Esophagus muscularis mucosa (tissue), 4 donors: ENCODE measurements around the gene BEST2. TPM values are rescaled to one million over a fixed set of nuclear protein-coding genes. Genes with fewer than 3 reads are reported as not detected.
"Not testable (repeated sequence)": the region's sequence is repeated elsewhere in the genome, so short reads cannot be mapped to it uniquely, and the experiment has no call there.

ENCODE experiments used
- DNase-seq: peaks from one replicate; pipeline ENCODE4 v3.0.0-alpha.2; 2017; ENCODE audit errors: extremely low spot score
- H3K27ac ChIP-seq, 4 donors: fragments of 200-600 bp; sonication (generic); replicated peaks in 1 of 4; 1 replicate in 3 of 4; 2 replicates in 1 of 4; pipeline ENCODE4 v1.5.1; 2016 to 2019; ENCODE audit warnings: mild to moderate bottlenecking in 1 of 4
- H3K27me3 ChIP-seq, 4 donors: fragments of 200-600 bp; sonication (generic); one replicate each; pipeline versions ENCODE4 v1.5.1 to v1.6.0; 2016 to 2019
- H3K36me3 ChIP-seq, 4 donors: fragments of 200-600 bp; sonication (generic); one replicate each; pipeline ENCODE4 v1.5.1; 2016 to 2019
- H3K4me1 ChIP-seq, 4 donors: fragments of 200-600 bp; sonication (generic); one replicate each; pipeline ENCODE4 v1.5.1; 2016 to 2019
- H3K4me3 ChIP-seq, 4 donors: fragments of 200-600 bp; sonication (generic); 1 replicate in 2 of 4; 2 replicates in 2 of 4; pipeline ENCODE4 v1.5.1; 2016 to 2019; ENCODE audit warnings: mild to moderate bottlenecking in 4 of 4, moderate library complexity in 1 of 4
- H3K9me3 ChIP-seq, 4 donors: fragments of 200-600 bp; sonication (generic); 1 replicate in 3 of 4; 2 replicates in 1 of 4; pipeline ENCODE4 v1.5.1; 2016 to 2019
- EP300 ChIP-seq: sonication (generic); formaldehyde crosslinking; IDR thresholded peaks from one replicate; pipeline ENCODE4 v1.6.1; 2017; ENCODE audit warnings: antibody characterized with exemption
- POLR2A ChIP-seq: fragments of 450-650 bp; IDR thresholded peaks from one replicate; pipeline ENCODE4 v1.6.1; 2017; ENCODE audit warnings: antibody characterized with exemption, moderate library complexity, mild to moderate bottlenecking, low read depth
- POLR2AphosphoS5 ChIP-seq, 2 donors: sonication (generic); formaldehyde crosslinking; IDR thresholded peaks; one replicate each; pipeline ENCODE4 v1.6.1; 2017; ENCODE audit warnings: antibody characterized with exemption in 2 of 2
- WGBS: methylation state at CpG from one replicate; pipeline ENCODE4 v1.1.5; 2018; 5-methylcytosine and 5-hydroxymethylcytosine counted together
- intact Hi-C: fragments of 100-400 bp; cut with DNase I; formaldehyde crosslinking; loops from one replicate; pipeline ENCODE4 v1.15.1; 2023
- total RNA-seq, 4 donors: library from RNA; depleted of rRNA; stranded (reverse); fragments of >200 nt; gene quantifications; one replicate each; pipeline versions ENCODE4 v1.1.0 to v1.2.1, GENCODE V29; 2016
- TF ChIP-seq, protein P1 (sequence below), 3 experiments: fragments of 200-600 bp in 2 of 3; fragments of 450-650 bp in 1 of 3; sonication (generic) in 2 of 3; IDR thresholded peaks; one replicate each; pipeline ENCODE4 v1.5.1; 2017 to 2019; ENCODE audit warnings: antibody characterized with exemption in 3 of 3, mild to moderate bottlenecking in 2 of 3, moderate library complexity in 1 of 3

The BEST2 gene
- total RNA-seq, 4 donors from 2014 or later = not detected

GRCh38 chr19:12797141-12797587 lies 45.6 kb downstream of the BEST2 start:
- Histone ChIP-seq H3K9me3 (no peaks in the 10 kb centered on the region), H3K27me3 (no peaks in the 10 kb centered on the region), H3K27ac (peak overlapping the region in 3 of 4 donors; percentile 70 to 99 (median 97)), H3K4me1 (peaks cover 30 to 50% (median 44%) of the 10 kb centered on the region in 4 donors), H3K36me3 (peaks cover 6 to 41% (median 26%) of the 10 kb centered on the region in 4 donors), H3K4me3 (no peak overlapping the region)
- 90% methylated on average over 6 of the region's 6 CpGs for WGBS
- intact Hi-C loops = loop anchor here (5.0 kb wide), 1 partner anchor 35 kb away; no protein-coding TSS in a partner anchor
- TF ChIP-seq, protein P1, sequence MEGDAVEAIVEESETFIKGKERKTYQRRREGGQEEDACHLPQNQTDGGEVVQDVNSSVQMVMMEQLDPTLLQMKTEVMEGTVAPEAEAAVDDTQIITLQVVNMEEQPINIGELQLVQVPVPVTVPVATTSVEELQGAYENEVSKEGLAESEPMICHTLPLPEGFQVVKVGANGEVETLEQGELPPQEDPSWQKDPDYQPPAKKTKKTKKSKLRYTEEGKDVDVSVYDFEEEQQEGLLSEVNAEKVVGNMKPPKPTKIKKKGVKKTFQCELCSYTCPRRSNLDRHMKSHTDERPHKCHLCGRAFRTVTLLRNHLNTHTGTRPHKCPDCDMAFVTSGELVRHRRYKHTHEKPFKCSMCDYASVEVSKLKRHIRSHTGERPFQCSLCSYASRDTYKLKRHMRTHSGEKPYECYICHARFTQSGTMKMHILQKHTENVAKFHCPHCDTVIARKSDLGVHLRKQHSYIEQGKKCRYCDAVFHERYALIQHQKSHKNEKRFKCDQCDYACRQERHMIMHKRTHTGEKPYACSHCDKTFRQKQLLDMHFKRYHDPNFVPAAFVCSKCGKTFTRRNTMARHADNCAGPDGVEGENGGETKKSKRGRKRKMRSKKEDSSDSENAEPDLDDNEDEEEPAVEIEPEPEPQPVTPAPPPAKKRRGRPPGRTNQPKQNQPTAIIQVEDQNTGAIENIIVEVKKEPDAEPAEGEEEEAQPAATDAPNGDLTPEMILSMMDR (IDR thresholded peaks at IDR 0.05) = no peak
- DNase-seq = no peak

DNA sequence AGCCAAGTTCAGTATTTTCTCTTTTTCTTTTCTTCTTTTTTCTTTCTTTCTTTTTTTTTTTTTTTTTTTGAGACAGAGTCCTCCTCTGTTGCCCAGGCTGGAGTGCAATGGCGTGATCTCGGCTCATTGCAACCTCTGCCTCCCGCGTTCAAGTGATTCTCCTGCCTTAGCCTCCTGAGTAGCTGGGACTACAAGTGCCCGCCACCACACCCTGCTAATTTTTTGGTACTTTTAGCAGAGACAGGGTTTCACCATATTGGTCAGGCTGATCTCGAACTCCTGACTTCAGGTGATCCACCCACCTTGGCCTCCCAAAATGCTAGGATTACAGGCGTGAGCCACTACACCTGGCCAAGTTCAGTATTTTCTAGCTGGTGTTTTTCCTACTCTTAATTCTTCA lies 46.0 kb downstream of the BEST2 start:
- not testable (repeated sequence) for DNase-seq, H3K27me3 ChIP-seq, H3K9me3 ChIP-seq, H3K4me3 ChIP-seq, H3K27ac ChIP-seq
- peaks cover 35 to 55% (median 49%) of the 10 kb centered on the region in 4 donors for H3K4me1 ChIP-seq
- H3K36me3 ChIP-seq = peaks cover 6 to 37% (median 26%) of the 10 kb centered on the region in 4 donors
- 91% methylated on average over 7 of the region's 7 CpGs for WGBS
- intact Hi-C loops = loop anchor here (5.0 kb wide), 1 partner anchor 35 kb away; no protein-coding TSS in a partner anchor

- Histone ChIP-seq H3K27me3 (no peaks in the 10 kb centered on the region), H3K4me3 (peak overlapping the region in 1 of 4 donors; percentile 85), H3K27ac (peak overlapping the region in 2 of 4 donors; percentile 83 to 89), H3K4me1 (peaks cover 30 to 46% (median 40%) of the 10 kb centered on the region in 4 donors), H3K9me3 (no peaks in the 10 kb centered on the region), H3K36me3 (peaks cover 6 to 34% (median 26%) of the 10 kb centered on the region in 4 donors)
- intact Hi-C loops = loop anchor here (5.0 kb wide), 1 partner anchor 38 kb away; no protein-coding TSS in a partner anchor
- WGBS = 87% methylated on average over 16 of the region's 18 CpGs
- no peak for TF ChIP-seq POLR2AphosphoS5 (IDR thresholded peaks at IDR 0.05)
- TF ChIP-seq POLR2A = no peak
- TF ChIP-seq, protein P1 (IDR thresholded peaks at IDR 0.05) = no peak
- TF ChIP-seq EP300 = no peak
- no peak for DNase-seq
Measured at GRCh38 chr19:12799742-12800465, 48.3 kb downstream of the BEST2 start.

DNA sequence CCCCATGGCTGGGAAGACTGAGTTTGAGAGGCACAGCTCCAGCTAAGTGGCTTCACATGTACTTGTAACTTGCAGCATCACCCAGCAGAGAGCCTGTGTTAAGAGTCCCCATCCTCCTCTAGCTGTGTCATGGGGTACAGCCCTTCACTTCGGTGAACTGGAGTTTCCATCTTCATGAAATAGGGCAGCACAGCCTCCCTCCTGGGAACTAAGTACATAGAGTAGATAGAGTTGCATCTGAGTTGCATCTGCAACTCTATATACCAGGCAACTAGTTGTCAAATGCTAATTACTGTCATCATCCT lies 48.8 kb downstream of the BEST2 start:
- intact Hi-C loops = no loop called here
- H3K36me3 ChIP-seq = peaks cover 6 to 34% (median 26%) of the 10 kb centered on the region in 4 donors
- peak overlapping the region; percentile 79 to 93 (median 86) for H3K4me3 ChIP-seq
- whole genome bisulfite sequencing = 83% methylated on average over 1 of the region's 1 CpG
- no peaks in the 10 kb centered on the region for H3K27me3 ChIP-seq
- H3K27ac ChIP-seq = peak overlapping the region in 3 of 4 donors; percentile 83 to 89 (median 87)
- H3K9me3 ChIP-seq = no peaks in the 10 kb centered on the region
- H3K4me1 ChIP-seq = peaks cover 30 to 44% (median 40%) of the 10 kb centered on the region in 4 donors
- DNase-seq = no peak
- TF ChIP-seq, protein P1 (IDR thresholded peaks at IDR 0.05) = no peak
- TF ChIP-seq POLR2A (no peak), EP300 (no peak)

DNA sequence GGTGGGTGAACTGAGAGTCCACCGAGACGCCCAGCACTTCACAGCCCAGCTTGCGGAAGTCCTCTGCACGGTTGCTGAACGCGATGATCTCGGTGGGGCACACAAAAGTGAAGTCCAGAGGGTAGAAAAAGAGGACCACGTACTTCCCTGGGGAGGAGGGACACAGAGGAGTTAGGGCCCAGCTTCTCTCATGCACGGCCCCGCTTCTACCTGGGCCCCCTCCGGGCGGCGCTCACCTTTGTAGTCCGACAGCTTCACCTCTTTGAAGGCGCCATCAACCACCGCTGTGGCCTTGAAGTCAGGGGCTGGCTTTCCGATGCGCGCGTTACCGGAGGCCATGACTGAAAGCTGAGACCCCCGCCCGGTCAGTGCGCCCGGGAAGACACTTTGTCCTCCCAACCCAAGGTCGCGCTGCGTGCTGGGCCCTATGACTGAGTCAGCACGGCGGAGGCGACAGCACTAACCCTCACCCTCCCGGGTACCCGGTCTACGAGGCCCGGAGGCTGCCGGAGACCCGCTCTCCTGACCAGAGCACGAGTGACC lies 49.4 kb downstream of the BEST2 start:
- Histone ChIP-seq H3K27me3 (no peaks in the 10 kb centered on the region), H3K27ac (peak overlapping the region; percentile 83 to 89 (median 86)), H3K4me1 (peaks cover 29 to 42% (median 37%) of the 10 kb centered on the region in 4 donors), H3K36me3 (peaks cover 6 to 34% (median 26%) of the 10 kb centered on the region in 4 donors), H3K4me3 (peak overlapping the region; percentile 79 to 93 (median 86)), H3K9me3 (no peaks in the 10 kb centered on the region)
- DNase-seq = no peak
- intact Hi-C loops = no loop called here
- no peak for TF ChIP-seq POLR2A
- no peak for TF ChIP-seq EP300
- TF ChIP-seq, protein P1 (IDR thresholded peaks at IDR 0.05) = no peak
- TF ChIP-seq POLR2AphosphoS5 (IDR thresholded peaks at IDR 0.05) = no peak
- 17% methylated on average over 19 of the region's 38 CpGs for WGBS
